K562 (cell line): Measurements from ENCODE around the gene RPL18A. TPM values are rescaled to one million over a fixed set of nuclear protein-coding genes. Genes with fewer than 3 reads are reported as not detected.

Experiments used
- FOXJ2 ChIP-seq: fragments of 200-800 bp; sonication (Bioruptor generic); IDR thresholded peaks from 2 replicates; pipeline ENCODE4 v1.6.1; 2016; ENCODE audit warnings: missing genetic modification characterization, missing compliant biosample characterization
- GABPB2 ChIP-seq: fragments of 250-450 bp; sonication (Bioruptor Pico); conservative IDR thresholded peaks from 2 replicates; pipeline ENCODE4 v1.5.1; 2021; ENCODE audit warnings: mild to moderate bottlenecking
- KDM4B ChIP-seq, 2 experiments: fragments of 450-650 bp in 1 of 2; sonication (generic) in 1 of 2; IDR thresholded peaks; 2 replicates each; pipeline ENCODE4 v1.6.1; 2016 to 2017; ENCODE audit warnings: borderline replicate concordance in 2 of 2, antibody characterized with exemption in 1 of 2, low read depth in 1 of 2, mild to moderate bottlenecking in 1 of 2
- KLF10 ChIP-seq: fragments of 250-450 bp; sonication (Bioruptor Pico); IDR thresholded peaks from 2 replicates; pipeline ENCODE4 v1.6.1; 2021; ENCODE audit warnings: matching md5 sums
- MYBL2 ChIP-seq, 2 experiments: fragments of 450-650 bp in 1 of 2; sonication (generic) in 1 of 2; formaldehyde crosslinking in 1 of 2; IDR thresholded peaks; 2 replicates each; pipeline versions ENCODE4 v1.6.1 to v1.8.1; 2017 to 2022; ENCODE audit warnings: borderline replicate concordance in 1 of 2, inconsistent platforms in 1 of 2, low read depth in 1 of 2, mild to moderate bottlenecking in 1 of 2, missing genetic modification reagents in 1 of 2, moderate library complexity in 1 of 2
- POLR3A ChIP-seq: IDR thresholded peaks from 2 replicates; pipeline ENCODE4 v1.6.1; 2011; ENCODE audit warnings: borderline replicate concordance, mild to moderate bottlenecking, moderate library complexity; ENCODE audit not compliant: insufficient read length, insufficient read depth; ENCODE audit errors: extremely low read depth
- SPI1 ChIP-seq: IDR thresholded peaks from 2 replicates; pipeline ENCODE4 v1.6.1; 2011; ENCODE audit warnings: low read depth, low read length, control low read depth, borderline replicate concordance
- ZKSCAN1 ChIP-seq: fragments of 150-350 bp; IDR thresholded peaks from 2 replicates; pipeline ENCODE4 v1.6.1; 2016; ENCODE audit warnings: low read depth, low read length
- ZNF384 ChIP-seq: IDR thresholded peaks from 2 replicates; pipeline ENCODE4 v1.6.1; 2012; ENCODE audit warnings: low read depth, low read length, improper control_type of control experiment
- ZNF431 ChIP-seq: sonication (generic); formaldehyde crosslinking; IDR thresholded peaks from 2 replicates; pipeline ENCODE4 v1.8.0; 2022; ENCODE audit warnings: mild to moderate bottlenecking, missing genetic modification reagents
- ZNF586 ChIP-seq: fragments of 450-650 bp; formaldehyde crosslinking; conservative IDR thresholded peaks from 2 replicates; pipeline ENCODE4 v1.4.0; 2020; ENCODE audit warnings: mild to moderate bottlenecking, moderate library complexity
- polyA plus RNA-seq, 8 experiments: library from polyadenylated mRNA; depleted of rRNA in 4 of 8; stranded (reverse) in 5 of 8; unstranded in 3 of 8; fragments of >200 nt; fragmentation: Nextera tagmentation in 2 of 8; fragmentation: Illumina TruSeq in 1 of 8; extraction: Ambion mirVana in 2 of 8; extraction: Trizol in 1 of 8; gene quantifications; 2 replicates each; pipeline versions ENCODE4 v1.2.1 to v1.2.3, GENCODE V29; 2011 to 2014; ENCODE audit warnings: inconsistent platforms in 1 of 8, missing spikeins in 1 of 8
- total RNA-seq, 7 experiments: library from RNA; depleted of rRNA in 6 of 7; stranded (reverse); fragments of >200 nt in 6 of 7; fragmentation: Illumina TruSeq in 2 of 7; extraction: Trizol in 2 of 7; gene quantifications; 2 replicates each; pipeline versions ENCODE4 v1.2.1 to v1.2.3, GENCODE V29; 2011 to 2021; ENCODE audit warnings: low replicate concordance in 1 of 7
- TF ChIP-seq, protein P1 (sequence below): fragments of 200-800 bp; sonication (Bioruptor generic); IDR thresholded peaks from 2 replicates; pipeline ENCODE4 v1.6.1; 2017; ENCODE audit warnings: missing genetic modification characterization, missing compliant biosample characterization
- TF ChIP-seq, protein P2 (sequence below), 2 experiments: IDR thresholded peaks; 2 replicates each; pipeline ENCODE4 v1.6.1; 2012; ENCODE audit warnings: improper control_type of control experiment in 2 of 2, low read depth in 2 of 2, low read length in 2 of 2, borderline replicate concordance in 1 of 2
- TF ChIP-seq, protein P3 (sequence below), 3 experiments: fragments of 200-800 bp in 1 of 3; sonication (Bioruptor generic) in 1 of 3; sonication (generic) in 1 of 3; formaldehyde crosslinking in 1 of 3; IDR thresholded peaks; 2 replicates each; pipeline versions ENCODE4 v1.6.1 to v1.8.0; 2016 to 2022; ENCODE audit warnings: mild to moderate bottlenecking in 2 of 3, missing compliant biosample characterization in 2 of 3, missing genetic modification characterization in 2 of 3, missing genetic modification reagents in 1 of 3
- TF ChIP-seq, protein P4 (sequence below): fragments of 250-450 bp; sonication (Bioruptor Pico); IDR thresholded peaks from 2 replicates; pipeline ENCODE4 v1.5.0; 2021
- TF ChIP-seq, protein P5 (sequence below): fragments of 450-650 bp; IDR thresholded peaks from 2 replicates; pipeline ENCODE4 v1.6.1; 2016; ENCODE audit warnings: mild to moderate bottlenecking

Gene RPL18A
- total and polyA plus RNA-seq, 9 of the 15 experiments (the other 6 are each of a cell fraction or from before 2014, with no cell fraction given) = 626 to 2,882 (median 1,895) TPM

GRCh38 chr19:17841810-17842662, 17.7 kb upstream of the RPL18A start (continued):
- TF ChIP-seq, protein P1, sequence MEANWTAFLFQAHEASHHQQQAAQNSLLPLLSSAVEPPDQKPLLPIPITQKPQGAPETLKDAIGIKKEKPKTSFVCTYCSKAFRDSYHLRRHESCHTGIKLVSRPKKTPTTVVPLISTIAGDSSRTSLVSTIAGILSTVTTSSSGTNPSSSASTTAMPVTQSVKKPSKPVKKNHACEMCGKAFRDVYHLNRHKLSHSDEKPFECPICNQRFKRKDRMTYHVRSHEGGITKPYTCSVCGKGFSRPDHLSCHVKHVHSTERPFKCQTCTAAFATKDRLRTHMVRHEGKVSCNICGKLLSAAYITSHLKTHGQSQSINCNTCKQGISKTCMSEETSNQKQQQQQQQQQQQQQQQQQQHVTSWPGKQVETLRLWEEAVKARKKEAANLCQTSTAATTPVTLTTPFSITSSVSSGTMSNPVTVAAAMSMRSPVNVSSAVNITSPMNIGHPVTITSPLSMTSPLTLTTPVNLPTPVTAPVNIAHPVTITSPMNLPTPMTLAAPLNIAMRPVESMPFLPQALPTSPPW = peak; percentile 70
- TF ChIP-seq, protein P2, sequence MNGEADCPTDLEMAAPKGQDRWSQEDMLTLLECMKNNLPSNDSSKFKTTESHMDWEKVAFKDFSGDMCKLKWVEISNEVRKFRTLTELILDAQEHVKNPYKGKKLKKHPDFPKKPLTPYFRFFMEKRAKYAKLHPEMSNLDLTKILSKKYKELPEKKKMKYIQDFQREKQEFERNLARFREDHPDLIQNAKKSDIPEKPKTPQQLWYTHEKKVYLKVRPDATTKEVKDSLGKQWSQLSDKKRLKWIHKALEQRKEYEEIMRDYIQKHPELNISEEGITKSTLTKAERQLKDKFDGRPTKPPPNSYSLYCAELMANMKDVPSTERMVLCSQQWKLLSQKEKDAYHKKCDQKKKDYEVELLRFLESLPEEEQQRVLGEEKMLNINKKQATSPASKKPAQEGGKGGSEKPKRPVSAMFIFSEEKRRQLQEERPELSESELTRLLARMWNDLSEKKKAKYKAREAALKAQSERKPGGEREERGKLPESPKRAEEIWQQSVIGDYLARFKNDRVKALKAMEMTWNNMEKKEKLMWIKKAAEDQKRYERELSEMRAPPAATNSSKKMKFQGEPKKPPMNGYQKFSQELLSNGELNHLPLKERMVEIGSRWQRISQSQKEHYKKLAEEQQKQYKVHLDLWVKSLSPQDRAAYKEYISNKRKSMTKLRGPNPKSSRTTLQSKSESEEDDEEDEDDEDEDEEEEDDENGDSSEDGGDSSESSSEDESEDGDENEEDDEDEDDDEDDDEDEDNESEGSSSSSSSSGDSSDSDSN (IDR thresholded peaks at IDR 0.05; ENCODE audit: borderline replicate concordance in 1 of 2, low read depth in 2 of 2, low read length in 2 of 2) = 0 out of 4 replicates have a peak, but pooled peaks of 1 of the 2 experiments have one; percentile 29
- TF ChIP-seq ZNF431 (CRISPR knock-in tag) (peak; percentile 88), MYBL2 (IDR thresholded peaks at IDR 0.05; ENCODE audit: low read depth) (no peak), MYBL2 (CRISPR knock-in tag; IDR thresholded peaks at IDR 0.05; ENCODE audit: borderline replicate concordance) (no peak), SPI1 (peak; percentile 78), FOXJ2 (tag) (no peak), KLF10 (CRISPR knock-in tag) (no peak), ZKSCAN1 (no peak), ZNF384 (no peak), ZNF586 (CRISPR knock-in tag) (no peak), KDM4B (IDR thresholded peaks at IDR 0.05; ENCODE audit: borderline replicate concordance in 2 of 2, low read depth in 1 of 2) (no peak), GABPB2 (CRISPR knock-in tag) (no peak), POLR3A (no peak)
- TF ChIP-seq, protein P3, sequence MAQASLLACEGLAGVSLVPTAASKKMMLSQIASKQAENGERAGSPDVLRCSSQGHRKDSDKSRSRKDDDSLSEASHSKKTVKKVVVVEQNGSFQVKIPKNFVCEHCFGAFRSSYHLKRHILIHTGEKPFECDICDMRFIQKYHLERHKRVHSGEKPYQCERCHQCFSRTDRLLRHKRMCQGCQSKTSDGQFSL (CRISPR knock-in tag; IDR thresholded peaks at IDR 0.05) = peak; percentile 60; the same call in 1 of the 2 replicates
- TF ChIP-seq, protein P3 (tag; IDR thresholded peaks at IDR 0.05) = no peak
- TF ChIP-seq, protein P4, sequence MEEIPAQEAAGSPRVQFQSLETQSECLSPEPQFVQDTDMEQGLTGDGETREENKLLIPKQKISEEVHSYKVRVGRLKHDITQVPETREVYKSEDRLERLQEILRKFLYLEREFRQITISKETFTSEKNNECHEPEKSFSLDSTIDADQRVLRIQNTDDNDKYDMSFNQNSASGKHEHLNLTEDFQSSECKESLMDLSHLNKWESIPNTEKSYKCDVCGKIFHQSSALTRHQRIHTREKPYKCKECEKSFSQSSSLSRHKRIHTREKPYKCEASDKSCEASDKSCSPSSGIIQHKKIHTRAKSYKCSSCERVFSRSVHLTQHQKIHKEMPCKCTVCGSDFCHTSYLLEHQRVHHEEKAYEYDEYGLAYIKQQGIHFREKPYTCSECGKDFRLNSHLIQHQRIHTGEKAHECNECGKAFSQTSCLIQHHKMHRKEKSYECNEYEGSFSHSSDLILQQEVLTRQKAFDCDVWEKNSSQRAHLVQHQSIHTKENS (CRISPR knock-in tag) = no peak
- TF ChIP-seq, protein P5, sequence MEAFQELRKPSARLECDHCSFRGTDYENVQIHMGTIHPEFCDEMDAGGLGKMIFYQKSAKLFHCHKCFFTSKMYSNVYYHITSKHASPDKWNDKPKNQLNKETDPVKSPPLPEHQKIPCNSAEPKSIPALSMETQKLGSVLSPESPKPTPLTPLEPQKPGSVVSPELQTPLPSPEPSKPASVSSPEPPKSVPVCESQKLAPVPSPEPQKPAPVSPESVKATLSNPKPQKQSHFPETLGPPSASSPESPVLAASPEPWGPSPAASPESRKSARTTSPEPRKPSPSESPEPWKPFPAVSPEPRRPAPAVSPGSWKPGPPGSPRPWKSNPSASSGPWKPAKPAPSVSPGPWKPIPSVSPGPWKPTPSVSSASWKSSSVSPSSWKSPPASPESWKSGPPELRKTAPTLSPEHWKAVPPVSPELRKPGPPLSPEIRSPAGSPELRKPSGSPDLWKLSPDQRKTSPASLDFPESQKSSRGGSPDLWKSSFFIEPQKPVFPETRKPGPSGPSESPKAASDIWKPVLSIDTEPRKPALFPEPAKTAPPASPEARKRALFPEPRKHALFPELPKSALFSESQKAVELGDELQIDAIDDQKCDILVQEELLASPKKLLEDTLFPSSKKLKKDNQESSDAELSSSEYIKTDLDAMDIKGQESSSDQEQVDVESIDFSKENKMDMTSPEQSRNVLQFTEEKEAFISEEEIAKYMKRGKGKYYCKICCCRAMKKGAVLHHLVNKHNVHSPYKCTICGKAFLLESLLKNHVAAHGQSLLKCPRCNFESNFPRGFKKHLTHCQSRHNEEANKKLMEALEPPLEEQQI = no peak
